Thoracic aorta (tissue), 2 donors: ENCODE data around the gene FRMD6. TPM values are rescaled to one million over a fixed set of nuclear protein-coding genes. Genes with fewer than 3 reads are reported as not detected.

ENCODE experiments used
- ATAC-seq: fragments of 150-250 bp; one replicate; pipeline ENCODE4 v1.8.0; 2017; ENCODE audit warnings: low read depth; ENCODE audit not compliant: insufficient number of reproducible peaks, low FRiP score
- DNase-seq: peaks from one replicate; pipeline ENCODE4 v3.0.0-alpha.2; 2020; ENCODE audit warnings: low spot score
- H3K27ac ChIP-seq, 2 donors: fragments of 200-600 bp; sonication (generic); 1 replicate in 1 of 2; 2 replicates in 1 of 2; pipeline ENCODE4 v1.5.1; 2016; ENCODE audit warnings: mild to moderate bottlenecking in 2 of 2, moderate library complexity in 2 of 2
- H3K27me3 ChIP-seq: fragments of 200-600 bp; sonication (generic); replicated peaks from 2 replicates; pipeline ENCODE4 v1.6.0; 2016; ENCODE audit warnings: mild to moderate bottlenecking; ENCODE audit not compliant: insufficient read depth
- H3K36me3 ChIP-seq: fragments of 200-600 bp; sonication (generic); one replicate; pipeline ENCODE4 v1.5.1; 2016
- H3K4me1 ChIP-seq, 2 donors: fragments of 200-600 bp; sonication (generic); 1 replicate in 1 of 2; 2 replicates in 1 of 2; pipeline versions ENCODE4 v1.5.1 to v1.6.0; 2016; ENCODE audit warnings: low read depth in 2 of 2, mild to moderate bottlenecking in 1 of 2; ENCODE audit not compliant: control insufficient read depth in 1 of 2
- H3K4me3 ChIP-seq: fragments of 200-600 bp; sonication (generic); 2 replicates; pipeline ENCODE4 v1.5.1; 2016; ENCODE audit warnings: mild to moderate bottlenecking
- H3K9me3 ChIP-seq: fragments of 200-600 bp; sonication (generic); 2 replicates; pipeline ENCODE4 v1.5.1; 2016
- CTCF ChIP-seq: fragments of 200-600 bp; sonication (generic); IDR thresholded peaks from one replicate; pipeline ENCODE4 v1.5.1; 2019; ENCODE audit warnings: antibody characterized with exemption
- total RNA-seq, 2 donors: library from RNA; depleted of rRNA; stranded (reverse); fragments of >200 nt; gene quantifications; one replicate each; pipeline versions ENCODE4 v1.1.0 to v1.2.3, GENCODE V29; 2016

The FRMD6 gene
- total RNA-seq, 2 donors from 2014 or later, result 72.3 to 79.6 TPM

DNA sequence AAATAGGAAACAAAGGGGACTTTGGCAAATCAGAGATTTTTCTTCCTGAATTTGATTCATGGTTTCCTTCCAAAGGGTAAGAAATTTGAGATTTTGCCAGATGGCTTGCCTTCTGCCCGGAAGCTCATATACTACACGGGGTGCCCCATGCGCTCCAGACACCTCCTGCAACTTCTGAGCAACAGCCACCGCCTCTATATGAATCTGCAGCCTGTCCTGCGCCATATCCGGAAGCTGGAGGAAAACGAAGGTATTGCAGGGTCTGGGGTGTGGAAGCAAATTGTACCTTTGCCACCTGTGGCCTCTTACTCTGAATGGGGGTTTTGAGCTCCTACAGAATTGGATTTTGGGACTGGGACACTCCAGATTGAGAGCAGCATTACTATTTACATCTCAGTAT, 63.5 kb downstream of the FRMD6 start:
- Histone ChIP-seq H3K36me3 (peaks cover 15% of the 10 kb centered on the region), H3K9me3 (no peaks in the 10 kb centered on the region), H3K27me3 (no peaks in the 10 kb centered on the region), H3K4me3 (no peak overlapping the region), H3K27ac (no peak overlapping the region), H3K4me1 (no peaks in the 10 kb centered on the region)
- DNase-seq (no peak), ATAC-seq (no peak)
- no peak for TF ChIP-seq CTCF

GRCh38 chr14:51715742-51716141, 64.0 kb downstream of the FRMD6 start:
- no peak for ATAC-seq
- DNase-seq, result no peak
- H3K36me3 ChIP-seq, result peaks cover 20% of the 10 kb centered on the region
- H3K4me3 ChIP-seq, result no peak overlapping the region
- no peaks in the 10 kb centered on the region for H3K9me3 ChIP-seq
- no peaks in the 10 kb centered on the region for H3K27me3 ChIP-seq
- no peaks in the 10 kb centered on the region for H3K4me1 ChIP-seq
- TF ChIP-seq CTCF, result no peak
- no peak overlapping the region for H3K27ac ChIP-seq

- no peaks in the 10 kb centered on the region for H3K9me3 ChIP-seq
- H3K27me3 ChIP-seq, result no peaks in the 10 kb centered on the region
- ATAC-seq (no peak), DNase-seq (no peak)
- TF ChIP-seq CTCF, result no peak
- H3K36me3 ChIP-seq, result peaks cover 26% of the 10 kb centered on the region
- H3K4me3 ChIP-seq, result no peak overlapping the region
- H3K4me1 ChIP-seq, result no peaks in the 10 kb centered on the region
- no peak overlapping the region for H3K27ac ChIP-seq
Observed at GRCh38 chr14:51716610-51717009, 64.9 kb downstream of the FRMD6 start.

DNA sequence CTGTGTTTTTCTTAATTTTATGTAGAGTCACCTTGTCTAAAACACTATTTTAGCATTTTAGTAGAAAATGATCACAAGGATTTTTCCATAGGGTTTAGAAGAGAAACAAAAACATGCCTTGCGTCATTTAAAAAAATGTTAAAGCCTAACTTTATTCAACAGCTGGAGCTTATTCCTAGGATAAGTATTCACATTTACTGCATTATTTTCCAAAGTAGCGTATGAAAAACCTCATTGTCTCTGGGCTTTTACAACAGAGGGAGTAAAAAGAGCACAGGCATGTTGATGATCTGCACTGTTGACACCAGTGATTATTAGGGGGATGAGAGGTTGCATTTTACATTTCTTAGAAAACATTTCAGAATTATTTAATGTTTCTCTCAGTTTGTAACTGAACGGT, 66.1 kb downstream of the FRMD6 start:
- Histone ChIP-seq H3K4me3 (no peak overlapping the region), H3K4me1 (no peaks in the 10 kb centered on the region), H3K27me3 (no peaks in the 10 kb centered on the region), H3K9me3 (no peaks in the 10 kb centered on the region), H3K27ac (no peak overlapping the region), H3K36me3 (peaks cover 36% of the 10 kb centered on the region)
- no peak for TF ChIP-seq CTCF
- DNase-seq (no peak), ATAC-seq (no peak)

GRCh38 chr14:51719955-51720354, 68.2 kb downstream of the FRMD6 start:
- ATAC-seq (no peak), DNase-seq (no peak)
- Histone ChIP-seq H3K27ac (no peak overlapping the region), H3K27me3 (no peaks in the 10 kb centered on the region), H3K4me3 (no peak overlapping the region), H3K4me1 (no peaks in the 10 kb centered on the region), H3K9me3 (no peaks in the 10 kb centered on the region), H3K36me3 (peaks cover 38% of the 10 kb centered on the region)
- no peak for TF ChIP-seq CTCF
